Activated CD4-positive, alpha-beta T cell treated with anti-CD3 and anti-CD28 coated beads, Interleukin-2, amount 10 ng/mL, durations not matched to agents 24 days and 14 days (primary cell): ENCODE data around the gene SELENOW. TPM values are rescaled to one million over a fixed set of nuclear protein-coding genes. Genes with fewer than 3 reads are reported as not detected.
"Not testable (repeated sequence)": the region's sequence is repeated elsewhere in the genome, so short reads cannot be mapped to it uniquely, and the experiment has no call there.

ENCODE experiments used
- DNase-seq: peaks from one replicate; pipeline ENCODE4 v3.0.0; 2022
- H3K27ac Mint-ChIP-seq: one replicate; pipeline ENCODE4 v1.8.0; 2022; ENCODE audit warnings: mild to moderate bottlenecking, mixed read lengths
- H3K27me3 Mint-ChIP-seq: one replicate; pipeline ENCODE4 v1.8.0; 2022; ENCODE audit warnings: mixed read lengths
- H3K36me3 Mint-ChIP-seq: one replicate; pipeline ENCODE4 v1.8.0; 2022; ENCODE audit warnings: low read depth, mild to moderate bottlenecking, mixed read lengths
- H3K4me1 Mint-ChIP-seq: one replicate; pipeline ENCODE4 v1.8.0; 2021; ENCODE audit warnings: mixed read lengths
- H3K4me3 Mint-ChIP-seq: one replicate; pipeline ENCODE4 v1.8.0; 2022; ENCODE audit warnings: mild to moderate bottlenecking, moderate library complexity, mixed read lengths
- H3K9me3 Mint-ChIP-seq: one replicate; pipeline ENCODE4 v1.8.0; 2021; ENCODE audit warnings: mixed read lengths
- intact Hi-C: fragments of 100-400 bp; cut with micrococcal nuclease; formaldehyde crosslinking; loops from one replicate; pipeline ENCODE4 v1.15.1; 2023
- total RNA-seq: library from RNA; stranded (reverse); gene quantifications from 2 replicates; pipeline ENCODE4 v1.2.3, GENCODE V29; 2022

The SELENOW gene
- total RNA-seq, 1 donor from 2014 or later = 111 TPM

- intact Hi-C loops = no loop called here
- Mint-ChIP-seq H3K36me3 (peaks cover 34% of the 10 kb centered on the region), H3K9me3 (no peaks in the 10 kb centered on the region), H3K4me3 (peak overlapping the region; percentile 100), H3K27me3 (no peaks in the 10 kb centered on the region), H3K27ac (peak overlapping the region; percentile 36), H3K4me1 (peaks cover 18% of the 10 kb centered on the region)
- DNase-seq = no peak
Observed at GRCh38 chr19:47780215-47780551, 1.7 kb downstream of the SELENOW start.

- H3K27me3 Mint-ChIP-seq = no peaks in the 10 kb centered on the region
- H3K9me3 Mint-ChIP-seq = no peaks in the 10 kb centered on the region
- peaks cover 36% of the 10 kb centered on the region for H3K36me3 Mint-ChIP-seq
- peak overlapping the region; percentile 10 for H3K4me3 Mint-ChIP-seq
- no peak overlapping the region for H3K27ac Mint-ChIP-seq
- peaks cover 18% of the 10 kb centered on the region for H3K4me1 Mint-ChIP-seq
- intact Hi-C loops = no loop called here
- no peak for DNase-seq
Observed at GRCh38 chr19:47781590-47782262, 3.2 kb downstream of the SELENOW start.

GRCh38 chr19:47786566-47786965 lies 8.1 kb downstream of the SELENOW start:
- intact Hi-C loops = no loop called here
- Mint-ChIP-seq H3K9me3 (no peaks in the 10 kb centered on the region), H3K4me1 (peaks cover 6% of the 10 kb centered on the region), H3K27ac (no peak overlapping the region), H3K36me3 (peaks cover 24% of the 10 kb centered on the region), H3K4me3 (no peak overlapping the region), H3K27me3 (no peaks in the 10 kb centered on the region)
- DNase-seq = no peak

GRCh38 chr19:47787307-47787706 lies 8.8 kb downstream of the SELENOW start:
- intact Hi-C loops, H3K4me3 Mint-ChIP-seq, H3K27me3 Mint-ChIP-seq, H3K9me3 Mint-ChIP-seq, DNase-seq, H3K4me1 Mint-ChIP-seq, H3K27ac Mint-ChIP-seq: not testable (repeated sequence)
- peaks cover 18% of the 10 kb centered on the region for H3K36me3 Mint-ChIP-seq

GRCh38 chr19:47789811-47790210 lies 11.3 kb downstream of the SELENOW start:
- DNase-seq, H3K36me3 Mint-ChIP-seq, H3K9me3 Mint-ChIP-seq, H3K4me3 Mint-ChIP-seq, intact Hi-C loops, H3K27ac Mint-ChIP-seq, H3K27me3 Mint-ChIP-seq, H3K4me1 Mint-ChIP-seq: not testable (repeated sequence)

GRCh38 chr19:47790398-47790814 lies 11.9 kb downstream of the SELENOW start:
- Mint-ChIP-seq H3K4me3 (no peak overlapping the region), H3K36me3 (peaks cover under 1% of the 10 kb centered on the region), H3K27me3 (no peaks in the 10 kb centered on the region), H3K9me3 (no peaks in the 10 kb centered on the region), H3K27ac (no peak overlapping the region), H3K4me1 (peaks cover 6% of the 10 kb centered on the region)
- peak; percentile 94 for DNase-seq
- intact Hi-C loops = no loop called here

- Mint-ChIP-seq H3K27ac (no peak overlapping the region), H3K4me1 (peaks cover 6% of the 10 kb centered on the region), H3K4me3 (no peak overlapping the region), H3K9me3 (no peaks in the 10 kb centered on the region), H3K36me3 (no peaks in the 10 kb centered on the region), H3K27me3 (no peaks in the 10 kb centered on the region)
- no peak for DNase-seq
- intact Hi-C loops = no loop called here
Observed at GRCh38 chr19:47792616-47793015, 14.1 kb downstream of the SELENOW start.

- H3K36me3 Mint-ChIP-seq = no peaks in the 10 kb centered on the region
- intact Hi-C loops = no loop called here
- no peak overlapping the region for H3K27ac Mint-ChIP-seq
- no peak overlapping the region for H3K4me3 Mint-ChIP-seq
- no peak for DNase-seq
- peaks cover 6% of the 10 kb centered on the region for H3K27me3 Mint-ChIP-seq
- no peaks in the 10 kb centered on the region for H3K9me3 Mint-ChIP-seq
- H3K4me1 Mint-ChIP-seq = peaks cover 4% of the 10 kb centered on the region
Observed at GRCh38 chr19:47794526-47794925, 16.0 kb downstream of the SELENOW start.

- Mint-ChIP-seq H3K4me3 (no peak overlapping the region), H3K27me3 (peaks cover 6% of the 10 kb centered on the region), H3K36me3 (no peaks in the 10 kb centered on the region), H3K9me3 (no peaks in the 10 kb centered on the region), H3K27ac (no peak overlapping the region), H3K4me1 (no peaks in the 10 kb centered on the region)
- no peak for DNase-seq
- intact Hi-C loops = no loop called here
Observed at GRCh38 chr19:47796785-47797184, 18.3 kb downstream of the SELENOW start.

GRCh38 chr19:47797996-47798903 lies 19.7 kb downstream of the SELENOW start:
- no peak overlapping the region for H3K4me3 Mint-ChIP-seq
- H3K27me3 Mint-ChIP-seq = peaks cover 6% of the 10 kb centered on the region
- H3K9me3 Mint-ChIP-seq = no peaks in the 10 kb centered on the region
- no peak for DNase-seq
- intact Hi-C loops = no loop called here
- no peaks in the 10 kb centered on the region for H3K36me3 Mint-ChIP-seq
- no peaks in the 10 kb centered on the region for H3K4me1 Mint-ChIP-seq
- no peak overlapping the region for H3K27ac Mint-ChIP-seq

- Mint-ChIP-seq H3K9me3 (no peaks in the 10 kb centered on the region), H3K4me1 (no peaks in the 10 kb centered on the region), H3K36me3 (no peaks in the 10 kb centered on the region), H3K27ac (no peak overlapping the region), H3K4me3 (no peak overlapping the region), H3K27me3 (peaks cover 6% of the 10 kb centered on the region)
- intact Hi-C loops = no loop called here
- DNase-seq = no peak
Observed at GRCh38 chr19:47798904-47799266, 20.4 kb downstream of the SELENOW start.

- no peak for DNase-seq
- intact Hi-C loops = no loop called here
- Mint-ChIP-seq H3K36me3 (no peaks in the 10 kb centered on the region), H3K27ac (no peak overlapping the region), H3K4me3 (no peak overlapping the region), H3K9me3 (no peaks in the 10 kb centered on the region), H3K27me3 (peaks cover 6% of the 10 kb centered on the region), H3K4me1 (no peaks in the 10 kb centered on the region)
Observed at GRCh38 chr19:47801270-47801669, 22.8 kb downstream of the SELENOW start.

- intact Hi-C loops = no loop called here
- Mint-ChIP-seq H3K4me3 (no peak overlapping the region), H3K36me3 (no peaks in the 10 kb centered on the region), H3K4me1 (no peaks in the 10 kb centered on the region), H3K9me3 (no peaks in the 10 kb centered on the region), H3K27me3 (peaks cover 6% of the 10 kb centered on the region), H3K27ac (no peak overlapping the region)
- DNase-seq = no peak
Observed at GRCh38 chr19:47802521-47803043, 24.1 kb downstream of the SELENOW start.

- H3K27me3 Mint-ChIP-seq, DNase-seq, H3K9me3 Mint-ChIP-seq, H3K36me3 Mint-ChIP-seq, intact Hi-C loops, H3K27ac Mint-ChIP-seq, H3K4me1 Mint-ChIP-seq, H3K4me3 Mint-ChIP-seq: not testable (repeated sequence)
Observed at GRCh38 chr19:47803148-47803547, 24.6 kb downstream of the SELENOW start.
